ENCODE measurements around the gene GOLGA2. TPM values are rescaled to one million over a fixed set of nuclear protein-coding genes. Genes with fewer than 3 reads are reported as not detected.

GOLGA2 gene
- total RNA-seq, 4 donors from 2014 or later: 68.9 to 84.6 (median 78.5) TPM

GRCh38 chr9:128242828-128243214 lies 33.0 kb downstream of the GOLGA2 start:
- intact Hi-C loops (cut with DNase I; ENCODE audit: low total_unique reads): no loop called here
- peak in 1 of 2 donors; percentile 47 for DNase-seq
- H3K9me3 ChIP-seq: no peaks in the 10 kb centered on the region
- TF ChIP-seq, protein P1, sequence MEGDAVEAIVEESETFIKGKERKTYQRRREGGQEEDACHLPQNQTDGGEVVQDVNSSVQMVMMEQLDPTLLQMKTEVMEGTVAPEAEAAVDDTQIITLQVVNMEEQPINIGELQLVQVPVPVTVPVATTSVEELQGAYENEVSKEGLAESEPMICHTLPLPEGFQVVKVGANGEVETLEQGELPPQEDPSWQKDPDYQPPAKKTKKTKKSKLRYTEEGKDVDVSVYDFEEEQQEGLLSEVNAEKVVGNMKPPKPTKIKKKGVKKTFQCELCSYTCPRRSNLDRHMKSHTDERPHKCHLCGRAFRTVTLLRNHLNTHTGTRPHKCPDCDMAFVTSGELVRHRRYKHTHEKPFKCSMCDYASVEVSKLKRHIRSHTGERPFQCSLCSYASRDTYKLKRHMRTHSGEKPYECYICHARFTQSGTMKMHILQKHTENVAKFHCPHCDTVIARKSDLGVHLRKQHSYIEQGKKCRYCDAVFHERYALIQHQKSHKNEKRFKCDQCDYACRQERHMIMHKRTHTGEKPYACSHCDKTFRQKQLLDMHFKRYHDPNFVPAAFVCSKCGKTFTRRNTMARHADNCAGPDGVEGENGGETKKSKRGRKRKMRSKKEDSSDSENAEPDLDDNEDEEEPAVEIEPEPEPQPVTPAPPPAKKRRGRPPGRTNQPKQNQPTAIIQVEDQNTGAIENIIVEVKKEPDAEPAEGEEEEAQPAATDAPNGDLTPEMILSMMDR (IDR thresholded peaks at IDR 0.05 in 4 of 5, conservative IDR thresholded peaks at IDR 0.05 in 1 of 5): no peak
- TF ChIP-seq POLR2A (IDR thresholded peaks at IDR 0.05): no peak
- no peaks in the 10 kb centered on the region for H3K4me1 ChIP-seq
- H3K4me3 ChIP-seq: no peak overlapping the region
- H3K36me3 ChIP-seq: no peaks in the 10 kb centered on the region
- peaks cover 0 to 5% (median 0%) of the 10 kb centered on the region in 3 donors for H3K27me3 ChIP-seq
- in situ Hi-C loops (cut with MboI; ENCODE audit: low sequenced_read_pairs in 4 of 4): no loop called here
- H3K27ac ChIP-seq: peak overlapping the region; percentile 56 to 70 (median 64)
- ATAC-seq: peak in 1 of 2 donors; percentile 21

DNA sequence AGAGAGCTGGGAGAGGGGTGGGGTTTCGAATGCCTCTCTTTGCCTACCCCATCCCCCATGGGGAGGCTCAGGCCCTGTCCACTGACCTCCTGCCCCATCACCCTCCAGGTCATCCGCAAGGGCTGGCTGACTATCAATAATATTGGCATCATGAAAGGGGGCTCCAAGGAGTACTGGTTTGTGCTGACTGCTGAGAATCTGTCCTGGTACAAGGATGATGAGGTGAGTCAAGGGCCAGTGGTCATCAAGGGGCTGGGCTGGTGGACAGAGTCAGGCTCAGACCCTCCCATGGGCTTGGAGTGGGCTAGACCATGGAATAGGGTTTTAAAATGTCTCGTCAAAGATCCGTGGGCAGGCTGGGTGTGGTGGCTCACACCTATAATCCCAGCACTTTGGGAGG lies 33.7 kb downstream of the GOLGA2 start:
- H3K36me3 ChIP-seq: no peaks in the 10 kb centered on the region
- intact Hi-C loops (cut with DNase I; ENCODE audit: low total_unique reads): no loop called here

GRCh38 chr9:128233817-128234406 lies 41.9 kb downstream of the GOLGA2 start:
- intact Hi-C loops (cut with DNase I; ENCODE audit: low total_unique reads): no loop called here

More for the DNA sequence above, 33.7 kb downstream of the GOLGA2 start:
- no peaks in the 10 kb centered on the region for H3K9me3 ChIP-seq
- no peak overlapping the region for H3K4me3 ChIP-seq
- in situ Hi-C loops (cut with MboI; ENCODE audit: low sequenced_read_pairs in 4 of 4): no loop called here
- no peaks in the 10 kb centered on the region for H3K4me1 ChIP-seq
- peak overlapping the region; percentile 56 to 70 (median 64) for H3K27ac ChIP-seq
- DNase-seq (no peak), ATAC-seq (no peak)
- peaks cover 0 to 5% (median 0%) of the 10 kb centered on the region in 3 donors for H3K27me3 ChIP-seq
- TF ChIP-seq POLR2A (IDR thresholded peaks at IDR 0.05): no peak

DNA sequence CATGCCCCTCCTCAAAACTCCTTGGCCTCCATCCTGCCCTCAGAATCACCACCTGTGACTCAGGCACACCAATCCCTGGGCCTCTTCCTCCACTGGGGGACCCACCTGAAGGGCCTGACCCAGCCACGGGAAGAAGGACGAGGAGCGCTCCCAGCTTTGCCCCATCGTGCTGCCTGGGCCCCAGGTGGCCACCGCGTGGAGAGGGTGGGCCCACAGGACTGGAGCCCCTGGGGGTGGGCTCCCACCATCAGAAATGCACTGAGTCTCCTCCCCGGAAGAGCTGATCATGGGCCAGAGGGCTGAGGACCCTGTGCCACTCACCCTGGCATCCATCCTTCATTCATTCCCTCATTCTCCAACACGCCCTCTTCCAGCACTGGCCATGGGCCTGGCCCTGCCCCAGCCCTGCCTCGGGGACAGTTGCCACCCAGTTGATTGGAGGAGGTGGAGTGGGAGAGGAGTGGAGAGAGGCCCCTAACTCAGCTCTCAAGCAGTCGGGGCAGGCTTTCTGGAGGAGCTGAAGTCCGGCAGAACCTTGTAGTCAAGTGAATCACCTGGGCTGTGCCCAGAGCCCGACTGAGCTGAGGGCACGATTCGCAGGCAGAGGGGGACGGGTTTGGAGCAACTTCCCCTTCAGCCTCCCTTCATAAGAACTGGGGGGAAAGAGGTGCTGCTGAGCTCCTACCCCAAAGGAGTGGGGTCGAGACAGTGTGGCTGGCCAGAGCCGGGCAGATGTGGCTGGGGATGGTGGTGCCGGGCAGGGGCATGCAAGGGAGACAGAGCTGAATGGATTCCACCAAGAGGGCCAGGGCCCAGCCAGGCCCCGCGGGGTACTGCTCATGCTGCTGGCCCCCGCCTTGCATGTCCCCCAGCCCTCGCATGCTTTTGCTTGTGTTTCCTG lies 43.0 kb downstream of the GOLGA2 start:
- no peak overlapping the region for H3K4me3 ChIP-seq
- peak overlapping the region in 2 of 4 donors; percentile 10 to 33 for H3K27ac ChIP-seq
- no peaks in the 10 kb centered on the region for H3K36me3 ChIP-seq
- no peak for TF ChIP-seq POLR2A (IDR thresholded peaks at IDR 0.05)
- TF ChIP-seq, protein P1 (IDR thresholded peaks at IDR 0.05 in 4 of 5, conservative IDR thresholded peaks at IDR 0.05 in 1 of 5): no peak
- ATAC-seq (no peak), DNase-seq (no peak)
- no peaks in the 10 kb centered on the region for H3K9me3 ChIP-seq
- in situ Hi-C loops (cut with MboI; ENCODE audit: low sequenced_read_pairs in 4 of 4): no loop called here
- intact Hi-C loops (cut with DNase I; ENCODE audit: low total_unique reads): no loop called here
- H3K4me1 ChIP-seq: no peaks in the 10 kb centered on the region
- H3K27me3 ChIP-seq: no peaks in the 10 kb centered on the region

More at GRCh38 chr9:128233817-128234406, 41.9 kb downstream of the GOLGA2 start:
- no peak for TF ChIP-seq POLR2A (IDR thresholded peaks at IDR 0.05)
- TF ChIP-seq, protein P1 (IDR thresholded peaks at IDR 0.05 in 4 of 5, conservative IDR thresholded peaks at IDR 0.05 in 1 of 5): no peak
- Histone ChIP-seq H3K4me1 (no peaks in the 10 kb centered on the region), H3K27ac (no peak overlapping the region), H3K4me3 (no peak overlapping the region), H3K27me3 (no peaks in the 10 kb centered on the region), H3K9me3 (no peaks in the 10 kb centered on the region), H3K36me3 (no peaks in the 10 kb centered on the region)
- in situ Hi-C loops (cut with MboI; ENCODE audit: low sequenced_read_pairs in 4 of 4): no loop called here
- ATAC-seq (no peak), DNase-seq (no peak)
